ENCODE data around the gene TBX10. TPM values are rescaled to one million over a fixed set of nuclear protein-coding genes. Genes with fewer than 3 reads are reported as not detected.

The TBX10 gene
- polyA plus RNA-seq, 1 experiment, result not detected

- ChIA-PET POLR2A (interaction anchor here (0.9 kb wide), 1 partner anchor 20 kb away, joined by 6 read pairs; no protein-coding TSS in a partner anchor), CTCF (interaction anchor here (0.6 to 4.5 kb wide), 15 partner anchors 8 to 689 kb away, joined by 3 to 50 read pairs (median 3); partner anchors contain the start of genes NUDT8 and RAD9A)
- Histone ChIP-seq H3K36me3 (ENCODE audit: control insufficient read depth, insufficient read depth, low read length) (peaks cover 8% of the 10 kb centered on the region; the same call in 1 of the 2 replicates), H3K4me3 (ENCODE audit: low read depth, low read length) (peak overlapping the region; percentile 94), H3K27me3 (ENCODE audit: control insufficient read depth, insufficient read depth, low read length) (peaks cover 12% of the 10 kb centered on the region)
- no peak for DNase-seq (ENCODE audit: low read depth)
- TF ChIP-seq CTCF (IDR thresholded peaks at IDR 0.05; ENCODE audit: insufficient read depth, low read depth, low read length), result no peak
Observed at GRCh38 chr11:67584205-67584880, 55.2 kb downstream of the TBX10 start.

GRCh38 chr11:67583247-67584204 is 56.0 kb downstream of the TBX10 start, which contains the start of gene GSTP1:
GSTP1 (plus strand) TSS chr11:67583812; CDS start chr11:67583844, 32 bp downstream.
- TF ChIP-seq CTCF (IDR thresholded peaks at IDR 0.05; ENCODE audit: insufficient read depth, low read depth, low read length), result peak; percentile 56
- peak; percentile 55 for DNase-seq (ENCODE audit: low read depth)
- Histone ChIP-seq H3K27me3 (ENCODE audit: control insufficient read depth, insufficient read depth, low read length) (peaks cover 12% of the 10 kb centered on the region), H3K36me3 (ENCODE audit: control insufficient read depth, insufficient read depth, low read length) (peaks cover 8% of the 10 kb centered on the region; the same call in 1 of the 2 replicates), H3K4me3 (ENCODE audit: low read depth, low read length) (peak within 1 kb of the TSS; percentile 94)
- ChIA-PET CTCF (interaction anchor here (0.6 to 4.5 kb wide), 19 partner anchors 9 to 627 kb away, joined by 3 to 50 read pairs (median 3); partner anchors contain the start of genes NUDT8 and RAD9A), POLR2A (interaction anchor here (0.9 kb wide), 1 partner anchor 19 kb away, joined by 6 read pairs; no protein-coding TSS in a partner anchor)

GRCh38 chr11:67582011-67582410 is 57.6 kb downstream of the TBX10 start:
- DNase-seq (ENCODE audit: low read depth), result no peak
- no peak for TF ChIP-seq CTCF (IDR thresholded peaks at IDR 0.05; ENCODE audit: insufficient read depth, low read depth, low read length)
- POLR2A ChIA-PET, result no interaction called here

GRCh38 chr11:67581469-67581868 is 58.1 kb downstream of the TBX10 start:
- H3K27me3 ChIP-seq (ENCODE audit: control insufficient read depth, insufficient read depth, low read length), result peaks cover 21% of the 10 kb centered on the region
- peaks cover 4% of the 10 kb centered on the region; the same call in 1 of the 2 replicates for H3K36me3 ChIP-seq (ENCODE audit: control insufficient read depth, insufficient read depth, low read length)
- ChIA-PET POLR2A (no interaction called here), CTCF (interaction anchor here (1.9 to 4.5 kb wide), 2 partner anchors 9 to 33 kb away, joined by 5 to 50 read pairs; no protein-coding TSS in a partner anchor)
- no peak overlapping the region for H3K4me3 ChIP-seq (ENCODE audit: low read depth, low read length)
- DNase-seq (ENCODE audit: low read depth), result no peak
- no peak for TF ChIP-seq CTCF (IDR thresholded peaks at IDR 0.05; ENCODE audit: insufficient read depth, low read depth, low read length)

More at GRCh38 chr11:67582011-67582410, 57.6 kb downstream of the TBX10 start:
- CTCF ChIA-PET, result interaction anchor here (0.8 to 4.5 kb wide), 6 partner anchors 9 to 190 kb away, joined by 3 to 50 read pairs (median 4); partner anchors contain the start of gene RAD9A
- H3K36me3 ChIP-seq (ENCODE audit: control insufficient read depth, insufficient read depth, low read length), result peaks cover 7% of the 10 kb centered on the region; the same call in 1 of the 2 replicates
- no peak overlapping the region for H3K4me3 ChIP-seq (ENCODE audit: low read depth, low read length)
- H3K27me3 ChIP-seq (ENCODE audit: control insufficient read depth, insufficient read depth, low read length), result peaks cover 20% of the 10 kb centered on the region

Small RNA genes lying within 50 kb of the gene (small RNA-seq; reads per million reads assigned to genes)
- gene AP003385.3 (ENCODE audit: insufficient read length, low read depth, low replicate concordance) (not detected), gene RPL37P2 (ENCODE audit: insufficient read length, low read depth, low replicate concordance) (not detected)

Other genes with a start within 250 kb of the TBX10 start
- 5.9 and 10.7 TPM in 2 replicates for gene RAD9A, start 247.8 kb downstream of the TBX10 start, polyA plus RNA-seq (2011; rRNA removed)
- 146 and 233 TPM in 2 replicates for gene PPP1CA, start 237.9 kb downstream of the TBX10 start, polyA plus RNA-seq (2011; rRNA removed)
- gene TBC1D10C, start 235.7 kb downstream of the TBX10 start, polyA plus RNA-seq (2011; rRNA removed), result not detected in 2 replicates
- 0.07 and 0.12 TPM in 2 replicates for gene CARNS1, start 224.1 kb downstream of the TBX10 start, polyA plus RNA-seq (2011; rRNA removed)
- gene RPS6KB2, start 211.3 kb downstream of the TBX10 start, polyA plus RNA-seq (2011; rRNA removed), result 42.9 and 59.9 TPM in 2 replicates
- 0.27 and 0.43 TPM in 2 replicates for gene PTPRCAP, start 202.1 kb downstream of the TBX10 start, polyA plus RNA-seq (2011; rRNA removed)
- gene CORO1B, start 196.3 kb downstream of the TBX10 start, polyA plus RNA-seq (2011; rRNA removed), result 86.5 and 158 TPM in 2 replicates
- not detected in 2 replicates for gene GPR152, start 187.0 kb downstream of the TBX10 start, polyA plus RNA-seq (2011; rRNA removed)
- gene CABP4, start 184.4 kb downstream of the TBX10 start, polyA plus RNA-seq (2011; rRNA removed), result not detected in 2 replicates
- gene TMEM134, start 170.5 kb downstream of the TBX10 start, polyA plus RNA-seq (2011; rRNA removed), result 30.6 and 31.7 TPM in 2 replicates
- 69.9 and 133 TPM in 2 replicates for gene AIP, start 156.7 kb downstream of the TBX10 start, polyA plus RNA-seq (2011; rRNA removed)
- gene PITPNM1, start 134.4 kb downstream of the TBX10 start, polyA plus RNA-seq (2011; rRNA removed), result 8.0 and 14.4 TPM in 2 replicates
- gene CDK2AP2, start 131.6 kb downstream of the TBX10 start, polyA plus RNA-seq (2011; rRNA removed), result 15.4 and 30.4 TPM in 2 replicates
- not detected in 2 replicates for gene CABP2, start 116.3 kb downstream of the TBX10 start, polyA plus RNA-seq (2011; rRNA removed)
- gene GSTP1, start 56.0 kb downstream of the TBX10 start, polyA plus RNA-seq (2011; rRNA removed), result 679 and 883 TPM in 2 replicates
- gene NDUFV1, start 32.8 kb downstream of the TBX10 start, polyA plus RNA-seq (2011; rRNA removed), result 97.9 and 149 TPM in 2 replicates
- gene NUDT8, start 9.8 kb downstream of the TBX10 start, polyA plus RNA-seq (2011; rRNA removed), result 1.3 and 1.7 TPM in 2 replicates
- not detected in 2 replicates for gene ACY3, start 11.0 kb upstream of the TBX10 start, polyA plus RNA-seq (2011; rRNA removed)
- gene ALDH3B2, start 34.9 kb upstream of the TBX10 start, polyA plus RNA-seq (2011; rRNA removed), result not detected in 2 replicates

All from BJ (cell line).